ENCODE measurements around the gene ZBTB49.

DNA sequence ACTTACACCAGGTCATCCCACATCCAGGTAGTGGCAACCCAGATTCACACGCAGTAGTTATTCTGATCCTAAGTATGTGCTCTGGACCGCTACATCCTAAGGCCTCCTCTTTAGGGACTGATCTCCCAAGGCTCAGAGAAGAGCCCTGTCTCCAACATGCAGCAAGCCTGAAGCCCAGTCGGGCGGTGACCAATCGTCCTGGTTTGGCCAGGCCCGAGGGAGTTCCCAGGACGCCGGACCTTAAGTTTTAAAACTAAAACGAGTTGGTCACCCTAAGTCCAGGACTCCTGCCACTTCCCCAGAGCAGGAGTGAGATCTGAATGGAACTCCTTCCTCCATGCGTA lies 482 bp upstream of the ZBTB49 start:
- TF ChIP-seq, protein P1, sequence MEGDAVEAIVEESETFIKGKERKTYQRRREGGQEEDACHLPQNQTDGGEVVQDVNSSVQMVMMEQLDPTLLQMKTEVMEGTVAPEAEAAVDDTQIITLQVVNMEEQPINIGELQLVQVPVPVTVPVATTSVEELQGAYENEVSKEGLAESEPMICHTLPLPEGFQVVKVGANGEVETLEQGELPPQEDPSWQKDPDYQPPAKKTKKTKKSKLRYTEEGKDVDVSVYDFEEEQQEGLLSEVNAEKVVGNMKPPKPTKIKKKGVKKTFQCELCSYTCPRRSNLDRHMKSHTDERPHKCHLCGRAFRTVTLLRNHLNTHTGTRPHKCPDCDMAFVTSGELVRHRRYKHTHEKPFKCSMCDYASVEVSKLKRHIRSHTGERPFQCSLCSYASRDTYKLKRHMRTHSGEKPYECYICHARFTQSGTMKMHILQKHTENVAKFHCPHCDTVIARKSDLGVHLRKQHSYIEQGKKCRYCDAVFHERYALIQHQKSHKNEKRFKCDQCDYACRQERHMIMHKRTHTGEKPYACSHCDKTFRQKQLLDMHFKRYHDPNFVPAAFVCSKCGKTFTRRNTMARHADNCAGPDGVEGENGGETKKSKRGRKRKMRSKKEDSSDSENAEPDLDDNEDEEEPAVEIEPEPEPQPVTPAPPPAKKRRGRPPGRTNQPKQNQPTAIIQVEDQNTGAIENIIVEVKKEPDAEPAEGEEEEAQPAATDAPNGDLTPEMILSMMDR (IDR thresholded peaks at IDR 0.05; ENCODE audit: extremely low read depth in 1 of 2, insufficient read depth in 1 of 2, low read depth in 1 of 2, low read length in 2 of 2), result no peak
- TF ChIP-seq MYC (IDR thresholded peaks at IDR 0.05; ENCODE audit: low read depth, low read length) (no peak), POLR2A (IDR thresholded peaks at IDR 0.05; ENCODE audit: low read depth, low read length) (no peak)

Data from endothelial cell of umbilical vein (primary cell).